Activated naive CD4-positive, alpha-beta T cell (primary cell): ENCODE measurements around the gene ABHD6.
A peak's percentile ranks its signal among the peaks of the same experiment; 100 is the strongest.
"Not testable (repeated sequence)": the region's sequence is repeated elsewhere in the genome, so short reads cannot be mapped to it uniquely, and the experiment has no call there.

Experiments
- DNase-seq, 4 experiments: peaks; one replicate each; lab custom pipeline; 2025; lab: John Stamatoyannopoulos, UW

ABHD6 gene

DNA sequence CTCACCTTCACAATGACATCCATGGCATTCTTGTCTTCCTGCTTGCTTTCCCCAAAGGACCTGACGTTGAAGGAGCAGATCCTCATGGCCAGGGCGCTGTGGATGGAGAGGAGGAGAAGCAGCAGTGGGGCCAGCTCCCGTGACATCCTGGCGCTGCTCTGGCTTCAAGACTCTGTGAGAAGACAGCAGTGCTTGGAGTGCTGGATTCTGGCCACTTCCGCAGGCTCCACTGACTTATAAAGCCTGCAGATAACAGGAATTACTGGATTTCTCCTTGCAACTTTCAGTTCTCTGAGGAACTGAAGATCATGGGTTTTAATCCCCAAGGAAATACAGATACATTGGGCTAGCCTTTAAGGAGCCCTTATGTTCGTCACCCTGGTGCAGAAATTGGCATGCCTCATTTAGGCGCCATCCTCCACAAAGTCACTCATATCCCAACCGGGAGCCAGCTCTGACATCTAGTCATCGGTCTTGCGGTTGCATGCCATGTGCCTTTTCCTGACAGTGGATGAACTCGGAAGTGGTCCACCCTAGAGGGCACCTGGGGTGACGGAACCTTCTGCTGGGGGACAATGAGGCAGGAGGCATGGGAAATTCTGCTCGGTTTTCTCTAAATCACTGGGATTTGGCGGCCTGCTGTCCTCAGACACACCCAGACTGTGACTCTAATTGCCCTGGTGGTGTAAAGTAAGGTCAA is 26.7 kb upstream of the ABHD6 start, which contains the start of gene DNASE1L3:
DNASE1L3 (minus strand) TSS at position 212 of the 700 bp plus-strand sequence; CDS start at position 146, 66 bp downstream.
- no peak for DNase-seq

- DNase-seq = no peak
Observed at GRCh38 chr3:58214484-58215316, 22.9 kb upstream of the ABHD6 start.

DNA sequence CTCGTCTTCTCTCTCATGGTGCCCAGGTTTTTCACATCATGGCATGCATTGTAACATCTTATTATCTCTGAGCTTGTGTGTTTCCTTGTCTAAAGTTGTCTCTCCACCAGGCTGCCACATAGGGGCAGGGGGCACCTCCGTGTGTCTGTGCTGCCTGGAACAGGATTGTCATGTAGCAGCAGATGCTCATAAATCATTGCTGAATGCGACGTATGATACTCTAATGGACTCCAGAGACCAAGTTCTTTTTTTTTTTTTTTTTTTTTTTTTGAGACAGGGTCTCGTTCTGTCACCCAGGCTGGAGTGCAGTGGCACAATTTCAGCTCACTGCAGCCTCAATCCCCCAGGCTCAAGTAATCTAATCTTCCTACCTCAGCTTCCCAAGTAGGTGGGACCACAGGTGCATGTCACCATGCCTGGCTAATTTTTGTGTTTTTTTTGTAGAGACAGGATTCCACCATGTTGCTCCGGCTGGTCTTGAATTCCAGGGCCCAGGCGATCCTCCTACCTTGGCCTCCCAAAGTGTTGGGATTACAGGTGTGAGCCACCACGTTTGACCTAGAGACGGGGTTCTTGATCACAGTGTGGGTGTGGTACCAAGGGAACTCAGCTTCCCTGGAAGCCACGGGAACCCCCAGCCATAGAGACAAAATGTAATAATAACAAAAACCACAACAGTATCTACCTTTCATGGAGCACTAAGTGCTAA is 22.1 kb upstream of the ABHD6 start:
- DNase-seq = no peak

- DNase-seq = no peak
Observed at GRCh38 chr3:58216496-58217195, 20.9 kb upstream of the ABHD6 start.

- peak in 3 of 4 experiments; percentile 6 to 17 (median 7) for DNase-seq
Observed at GRCh38 chr3:58217209-58217811, 20.3 kb upstream of the ABHD6 start.

- no peak for DNase-seq
Observed at GRCh38 chr3:58218904-58219303, 18.7 kb upstream of the ABHD6 start.

- DNase-seq = no peak
Observed at GRCh38 chr3:58222161-58222724, 15.3 kb upstream of the ABHD6 start.

- DNase-seq = no peak
Observed at GRCh38 chr3:58223855-58224254, 13.7 kb upstream of the ABHD6 start.

GRCh38 chr3:58227933-58228332 is 9.7 kb upstream of the ABHD6 start:
- not testable (repeated sequence) for DNase-seq

GRCh38 chr3:58230876-58231552 is 6.6 kb upstream of the ABHD6 start:
- DNase-seq = no peak

- no peak for DNase-seq
Observed at GRCh38 chr3:58231666-58232065, 5.9 kb upstream of the ABHD6 start.

DNA sequence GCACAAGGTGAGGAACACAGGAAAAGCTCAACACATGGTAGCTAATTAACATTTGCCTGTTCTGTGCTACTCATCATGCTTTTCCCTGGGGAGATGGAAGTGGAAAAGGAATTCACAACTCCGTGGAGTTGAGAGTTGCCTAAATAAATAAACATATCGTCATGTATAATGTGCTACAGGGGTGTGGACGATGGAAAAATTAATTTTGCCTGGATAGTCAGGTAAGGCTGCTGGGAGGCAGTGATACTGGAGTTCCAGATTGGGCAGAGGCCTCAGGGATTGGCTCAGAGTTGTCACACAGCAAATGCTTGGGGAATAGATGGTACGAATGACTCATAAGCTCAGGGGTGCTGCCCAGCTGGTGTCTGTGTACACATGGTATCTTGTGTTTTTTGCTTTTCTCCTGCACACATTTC is 3.1 kb upstream of the ABHD6 start:
- DNase-seq = no peak

DNA sequence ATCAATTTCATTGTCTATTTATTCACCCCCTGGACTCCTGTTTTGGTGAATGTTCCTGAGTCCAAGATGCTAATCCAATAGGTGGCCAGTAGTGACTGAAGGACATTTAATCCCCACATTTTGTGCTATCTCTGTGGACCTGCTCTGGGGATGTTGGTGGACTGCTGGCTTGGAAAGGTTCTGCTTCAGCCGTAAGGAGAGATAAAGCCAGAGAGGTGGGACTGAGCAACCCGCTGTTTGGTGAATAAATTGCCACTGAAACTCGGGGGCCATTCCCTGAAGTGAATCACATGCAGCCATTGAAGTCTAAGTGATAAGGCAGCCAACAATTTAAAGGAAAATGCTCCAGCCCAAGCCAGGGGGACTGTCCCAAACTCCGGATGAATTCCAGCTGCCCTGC is 1.6 kb upstream of the ABHD6 start:
- DNase-seq = no peak

- DNase-seq = no peak
Observed at GRCh38 chr3:58236527-58237237, 910 bp upstream of the ABHD6 start.

DNA sequence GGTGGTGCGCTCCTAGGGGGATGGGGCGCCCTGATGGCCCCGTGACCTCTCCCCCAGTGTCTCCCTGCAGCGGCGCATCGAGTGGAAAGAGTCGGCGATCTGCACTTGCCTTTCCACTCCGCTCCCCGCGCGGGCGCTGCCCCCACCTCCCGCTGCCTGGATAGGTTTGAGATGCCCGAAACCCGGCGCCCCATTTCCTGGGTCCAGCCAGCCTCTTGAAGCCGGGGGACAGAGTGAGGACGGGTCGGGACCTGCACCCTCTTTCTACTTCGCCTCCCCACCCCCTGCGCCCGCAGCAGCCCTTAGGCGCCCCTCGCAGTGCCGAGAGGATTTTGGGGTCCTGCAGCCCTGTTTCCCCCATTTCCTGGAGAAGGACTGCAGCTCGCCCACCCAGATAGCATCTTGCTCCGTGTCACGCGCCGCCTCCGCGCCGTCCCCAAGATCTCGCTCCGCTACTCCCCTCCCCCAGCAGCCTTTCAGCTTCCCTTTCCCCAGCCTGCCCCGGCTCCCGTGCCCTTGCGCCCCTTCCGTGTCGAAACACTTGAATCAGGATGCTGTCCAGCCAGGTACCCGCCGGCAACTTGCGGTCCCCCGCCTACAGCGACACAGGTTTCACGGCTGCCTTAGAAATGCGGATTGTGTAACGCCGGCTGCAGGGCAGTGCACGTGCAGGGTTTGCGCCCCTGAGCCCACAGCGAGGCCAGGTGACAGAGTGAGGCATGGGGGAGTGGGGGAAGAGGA is 519 bp downstream of the ABHD6 start:
- peak in 2 of 4 experiments; percentile 47 to 65 for DNase-seq

DNA sequence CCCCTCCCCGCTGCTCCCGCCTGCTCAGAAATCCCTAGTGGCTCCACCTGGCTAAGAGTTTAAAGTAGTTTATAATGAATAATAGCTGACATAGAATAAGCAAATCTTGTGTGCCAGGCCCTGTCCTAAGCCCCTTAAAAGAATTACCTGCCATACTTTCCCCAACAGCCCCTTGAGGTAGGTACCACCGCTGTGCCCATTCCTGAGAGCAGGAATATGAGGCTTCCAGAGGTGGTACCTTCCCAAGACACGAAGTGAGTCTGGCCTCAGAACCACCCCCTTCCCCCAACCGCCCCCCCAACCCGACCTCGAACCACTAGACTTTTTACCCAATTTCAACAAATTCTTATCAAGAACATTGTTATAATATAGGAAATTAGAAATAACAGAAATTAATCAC is 1.2 kb downstream of the ABHD6 start:
- no peak for DNase-seq

DNA sequence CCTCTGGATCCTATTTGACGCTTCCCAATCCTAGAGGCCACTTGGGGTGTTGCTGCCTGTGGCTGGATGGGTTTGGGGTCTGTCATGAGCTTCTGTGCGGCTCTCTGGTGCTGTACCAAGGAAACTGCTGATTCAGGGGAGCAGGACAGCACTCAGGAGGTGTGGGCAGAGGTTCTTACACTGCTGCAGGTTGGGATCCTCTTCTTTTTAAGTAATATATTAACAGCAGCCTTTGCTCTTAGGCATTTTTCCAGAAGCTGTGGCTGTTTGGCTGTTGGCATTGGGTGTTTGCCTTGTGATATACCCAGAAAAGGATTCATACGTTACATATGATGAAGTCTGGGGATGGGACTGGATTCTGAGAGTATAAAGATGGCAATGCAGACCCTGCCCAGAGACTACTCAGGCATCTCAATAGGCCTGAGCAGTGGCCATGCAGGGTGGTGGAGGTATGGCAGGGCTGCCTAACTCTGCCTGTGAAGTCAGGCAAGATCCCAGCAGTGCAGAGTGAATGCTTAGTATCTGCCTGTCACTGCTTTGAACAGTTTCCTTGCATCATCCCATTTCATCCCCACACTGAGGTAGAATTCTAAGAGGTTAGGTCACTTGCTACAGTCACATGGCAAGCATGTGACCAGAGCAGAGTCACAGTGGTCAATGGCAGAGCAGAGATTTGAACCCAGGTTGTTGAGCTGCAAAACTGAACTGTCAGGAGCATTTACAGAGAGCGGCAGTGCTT is 3.9 kb downstream of the ABHD6 start:
- no peak for DNase-seq

- no peak for DNase-seq
Observed at GRCh38 chr3:58242340-58242739, 4.7 kb downstream of the ABHD6 start.
